KOPT-K1 (cell line): ENCODE results near the gene TMEM182.

Source experiments
- H3K27ac ChIP-seq: fragments of 200-600 bp; sonication (generic); 2 replicates; pipeline ENCODE4 v1.5.1; 2016; ENCODE audit warnings: antibody characterized with exemption, mild to moderate bottlenecking, low read depth, low read length; ENCODE audit not compliant: poor library complexity, severe bottlenecking
- H3K36me3 ChIP-seq: fragments of 200-600 bp; sonication (generic); 2 replicates; pipeline ENCODE4 v1.5.1; 2017; ENCODE audit warnings: antibody characterized with exemption, mild to moderate bottlenecking, low read length, moderate library complexity; ENCODE audit not compliant: insufficient read depth
- H3K9me3 ChIP-seq: fragments of 200-600 bp; sonication (generic); 2 replicates; pipeline ENCODE4 v1.5.1; 2017; ENCODE audit warnings: antibody characterized with exemption, low read length, mild to moderate bottlenecking; ENCODE audit not compliant: insufficient read depth, poor library complexity, severe bottlenecking

The TMEM182 gene, protein sequence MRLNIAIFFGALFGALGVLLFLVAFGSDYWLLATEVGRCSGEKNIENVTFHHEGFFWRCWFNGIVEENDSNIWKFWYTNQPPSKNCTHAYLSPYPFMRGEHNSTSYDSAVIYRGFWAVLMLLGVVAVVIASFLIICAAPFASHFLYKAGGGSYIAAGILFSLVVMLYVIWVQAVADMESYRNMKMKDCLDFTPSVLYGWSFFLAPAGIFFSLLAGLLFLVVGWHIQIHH

DNA sequence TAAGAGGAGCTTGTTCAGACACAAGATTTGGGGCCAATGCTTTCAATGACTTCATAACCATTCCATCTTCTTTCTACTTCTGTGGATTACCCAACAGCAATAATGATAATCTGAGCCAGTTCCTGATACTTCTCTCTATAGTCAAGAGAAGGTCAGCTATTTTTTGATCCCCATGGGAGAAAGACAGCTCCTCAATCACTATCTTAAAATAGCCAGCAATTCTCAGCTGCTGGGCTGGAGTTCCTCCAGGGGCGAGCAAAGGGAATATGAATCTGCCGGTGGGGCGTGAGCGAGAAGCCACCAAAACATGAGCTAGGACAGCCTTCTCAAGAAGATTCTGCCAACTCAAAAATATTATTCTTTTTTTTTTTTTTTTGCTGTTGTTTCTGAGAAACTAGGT, at the start of gene TMEM182:
Gene TMEM182 (plus strand): TSS at position 269 of the 400 bp plus-strand sequence. CDS start 187 bp downstream, outside the sequence.
- H3K27ac ChIP-seq, result no peak within 1 kb of the TSS
- no peaks in the 10 kb centered on the region for H3K36me3 ChIP-seq
- no peaks in the 10 kb centered on the region for H3K9me3 ChIP-seq

DNA sequence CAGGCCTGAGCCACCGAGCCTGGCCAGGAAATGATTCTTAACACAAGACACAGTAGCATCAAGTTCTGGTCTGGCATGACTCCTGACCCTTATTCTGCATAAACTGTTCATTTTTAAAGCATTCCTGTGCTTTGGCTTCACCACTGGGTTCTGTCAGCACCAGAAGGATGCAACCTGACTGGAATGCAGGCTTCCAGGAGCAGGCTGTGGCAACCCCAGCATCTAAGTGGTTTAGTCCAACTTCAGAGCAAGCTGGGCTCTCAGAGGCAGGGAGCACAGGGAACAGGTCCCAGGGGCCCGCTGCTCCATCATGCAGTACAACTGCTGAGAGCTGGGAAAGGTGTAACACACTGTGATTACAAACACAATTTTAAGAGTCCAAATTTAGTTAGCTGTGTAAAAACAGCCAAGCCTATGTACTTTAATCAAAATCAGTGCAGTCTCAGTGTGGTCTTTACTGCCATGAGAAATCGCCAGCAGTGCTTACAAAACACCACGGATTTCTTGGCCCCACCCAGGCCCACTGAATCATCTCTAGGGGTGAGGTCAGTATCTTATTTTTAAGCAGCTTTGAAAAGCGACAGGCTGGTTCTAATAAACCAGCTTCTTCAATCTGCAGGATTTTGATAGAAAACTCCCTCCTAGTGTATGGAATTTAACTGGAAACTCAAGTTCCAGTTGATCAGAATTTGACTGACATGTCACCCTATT, 44.4 kb upstream of the TMEM182 start:
- peaks cover 61% of the 10 kb centered on the region for H3K36me3 ChIP-seq
- no peaks in the 10 kb centered on the region for H3K9me3 ChIP-seq
- H3K27ac ChIP-seq, result no peak overlapping the region

DNA sequence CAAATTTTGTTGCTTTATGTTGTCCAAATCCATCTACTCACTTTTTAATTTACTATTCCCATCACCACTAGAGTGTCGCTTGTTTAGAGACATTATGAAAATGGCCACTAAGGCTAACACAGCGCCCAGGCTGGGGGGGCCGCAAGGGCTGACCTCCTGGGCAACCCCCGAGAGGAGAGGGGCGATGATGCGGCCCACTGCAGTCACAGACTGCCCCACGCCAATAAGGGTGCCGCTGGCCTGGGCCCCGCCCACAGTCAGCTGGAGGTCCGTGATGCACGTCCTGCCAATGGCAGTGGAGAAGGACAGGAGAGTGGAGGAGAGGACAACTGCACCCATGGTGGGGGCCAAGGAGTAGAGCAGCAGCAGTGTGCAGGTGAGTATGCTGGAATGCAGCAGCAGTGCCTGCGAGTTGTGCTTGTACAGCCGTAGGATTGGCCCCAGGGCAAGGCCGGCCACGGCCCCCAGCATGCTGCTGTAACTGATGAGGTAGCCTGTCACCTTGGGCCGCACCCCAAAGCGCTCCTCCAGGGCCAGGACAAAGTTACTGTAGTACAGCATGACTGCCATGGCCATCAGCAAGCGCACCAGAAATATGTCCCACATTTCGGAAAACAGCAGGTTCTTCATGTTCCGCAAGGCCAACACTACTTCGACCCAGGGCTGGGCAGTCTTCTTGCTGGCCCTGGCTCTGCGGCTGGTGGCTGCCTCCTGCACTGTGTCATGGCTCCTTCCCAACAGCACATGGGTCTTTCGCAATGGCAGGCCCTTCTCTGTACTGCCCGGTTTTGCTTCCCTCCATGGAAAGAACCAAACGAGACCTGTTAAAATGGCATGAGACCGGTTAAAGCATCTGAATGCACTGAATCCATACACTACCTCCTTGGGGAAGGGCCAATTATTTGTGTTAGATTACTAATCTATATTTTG, 43.2 kb upstream of the TMEM182 start:
- H3K36me3 ChIP-seq, result peaks cover 73% of the 10 kb centered on the region
- no peaks in the 10 kb centered on the region for H3K9me3 ChIP-seq
- H3K27ac ChIP-seq, result no peak overlapping the region

DNA sequence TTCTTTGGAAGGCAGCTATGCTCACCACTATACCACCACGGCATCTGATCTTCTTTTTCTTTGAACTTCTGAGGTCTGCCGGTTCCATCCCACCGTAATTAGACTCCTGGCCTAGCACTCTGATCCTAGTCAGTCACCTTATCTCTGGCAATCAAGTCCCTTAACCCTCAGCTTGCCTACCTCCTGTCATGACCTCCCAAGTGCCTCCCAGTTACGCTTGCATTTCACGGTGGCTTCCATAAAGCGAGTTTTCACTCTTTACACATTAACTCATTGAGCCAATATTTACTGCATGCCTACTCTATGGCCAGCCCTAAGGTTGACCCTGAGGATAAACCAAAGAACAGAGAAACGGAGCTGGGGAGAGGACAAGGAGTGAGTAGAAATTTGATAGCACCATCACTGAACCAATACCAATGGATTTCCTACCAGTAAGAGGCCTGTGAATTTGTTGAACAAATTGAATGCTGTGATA, 37.8 kb upstream of the TMEM182 start:
- Histone ChIP-seq H3K9me3 (no peaks in the 10 kb centered on the region), H3K36me3 (peaks cover 91% of the 10 kb centered on the region), H3K27ac (no peak overlapping the region)

DNA sequence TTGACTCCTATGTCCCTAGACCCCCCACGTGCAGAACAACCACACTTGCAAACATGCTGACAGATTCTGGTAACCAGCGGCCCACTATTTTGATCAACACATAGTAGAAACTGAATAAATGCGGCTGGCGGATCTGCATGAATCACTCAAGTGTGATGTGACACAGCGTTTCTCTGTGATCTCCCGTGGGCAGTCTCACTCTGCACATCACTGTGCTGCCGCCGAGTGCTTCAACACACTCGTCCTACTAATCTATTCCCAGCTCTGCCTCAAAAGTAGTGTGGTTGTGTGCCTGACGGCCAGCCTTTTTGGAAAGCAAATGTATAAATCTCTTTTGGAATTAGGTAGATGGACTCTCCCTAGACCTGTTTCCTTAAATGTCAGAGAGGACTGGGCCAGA, 37.3 kb upstream of the TMEM182 start:
- H3K9me3 ChIP-seq, result no peaks in the 10 kb centered on the region
- H3K36me3 ChIP-seq, result peaks cover 90% of the 10 kb centered on the region
- no peak overlapping the region for H3K27ac ChIP-seq

DNA sequence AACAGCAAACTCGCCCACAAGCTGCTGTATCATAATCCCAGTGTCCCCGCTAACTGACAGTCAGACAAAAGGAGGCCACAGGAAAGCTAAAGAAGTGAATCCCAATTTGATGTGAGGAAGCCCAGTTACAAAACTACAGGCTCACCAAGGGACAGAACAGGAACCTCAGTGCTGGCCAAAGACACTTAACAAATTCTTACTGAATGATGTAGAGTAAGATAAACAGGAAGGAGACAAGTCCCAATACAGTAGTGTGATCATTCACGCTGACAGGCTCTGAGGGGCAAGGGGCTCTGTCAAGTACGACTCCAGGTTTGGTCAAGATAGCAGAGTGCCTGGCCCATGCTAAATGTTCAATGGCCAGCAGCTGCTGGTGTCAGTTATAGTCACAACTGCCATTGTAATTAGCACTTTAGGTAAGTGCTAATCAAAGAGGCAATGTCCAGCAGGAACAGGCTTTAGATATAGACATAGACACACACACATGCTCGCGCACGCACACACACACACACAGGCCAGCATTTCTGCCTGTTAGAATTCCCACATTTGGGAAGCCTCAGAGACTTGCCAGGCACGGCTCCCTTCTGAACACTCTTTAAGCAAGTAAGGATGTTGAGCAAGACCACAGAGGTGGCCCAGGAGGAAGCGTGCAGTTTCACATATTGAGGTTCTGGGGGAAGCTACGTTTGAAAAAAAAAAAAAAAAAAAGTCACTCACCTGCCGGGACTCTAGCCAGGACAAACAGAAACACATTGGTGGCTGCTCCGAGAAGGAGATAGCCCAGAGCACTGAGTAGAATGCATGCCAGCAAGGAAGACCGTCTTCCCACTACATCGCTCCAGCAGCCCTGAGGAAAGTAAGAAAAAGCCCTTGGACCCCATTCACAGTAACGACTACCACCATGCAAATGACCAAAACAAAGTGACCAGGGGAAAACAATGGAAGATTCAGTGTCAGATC, 35.4 kb upstream of the TMEM182 start:
- H3K9me3 ChIP-seq, result no peaks in the 10 kb centered on the region
- no peak overlapping the region for H3K27ac ChIP-seq
- peaks cover 88% of the 10 kb centered on the region for H3K36me3 ChIP-seq

DNA sequence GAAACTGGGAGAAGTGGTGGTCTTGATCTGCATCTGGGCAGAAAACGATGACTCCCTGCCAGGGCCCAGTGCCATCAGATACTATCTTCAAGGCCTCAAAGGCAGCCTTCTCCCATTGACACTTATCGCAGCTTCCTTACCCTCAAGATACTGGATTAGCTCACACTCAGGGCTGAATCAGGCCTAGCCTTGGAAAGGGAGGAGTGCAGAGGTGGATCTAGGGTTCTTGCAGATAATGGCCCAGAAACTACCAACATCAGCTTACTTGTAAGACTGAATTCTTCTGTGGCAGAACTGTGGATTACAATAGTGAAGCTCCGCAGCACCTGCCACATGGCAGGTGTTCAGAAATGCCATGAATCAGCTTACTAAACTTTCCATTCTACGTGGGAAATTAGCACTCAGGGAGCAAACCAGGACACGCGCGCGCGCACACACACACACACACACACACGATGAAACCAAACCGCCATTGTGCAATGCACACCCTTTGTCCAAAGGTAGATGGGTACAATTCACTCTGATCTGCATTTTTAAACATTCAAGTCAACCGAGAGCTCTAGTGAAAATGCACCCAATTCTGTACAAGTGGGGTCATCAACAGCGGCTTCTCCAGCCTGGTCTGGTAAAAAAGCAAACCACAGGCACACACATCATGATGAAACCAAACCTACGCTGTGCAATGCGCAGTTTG, 26.3 kb upstream of the TMEM182 start:
- H3K27ac ChIP-seq, result no peak overlapping the region
- peaks cover 22% of the 10 kb centered on the region for H3K36me3 ChIP-seq
- H3K9me3 ChIP-seq, result no peaks in the 10 kb centered on the region

DNA sequence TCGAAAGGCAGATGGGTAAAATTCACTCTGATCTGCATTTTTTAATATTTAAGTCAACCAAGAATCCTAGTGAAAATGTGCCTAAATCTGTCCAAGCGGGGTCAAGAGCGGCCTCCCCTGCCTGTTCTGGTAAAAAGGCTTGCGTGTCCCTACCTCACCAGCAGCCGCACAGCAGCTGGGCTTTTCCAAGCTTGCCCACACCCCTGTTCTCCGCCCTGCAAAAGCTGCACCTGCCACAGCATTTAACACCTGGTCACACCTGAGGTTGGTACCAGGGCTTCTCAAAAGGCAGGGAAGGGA, 25.8 kb upstream of the TMEM182 start:
- no peaks in the 10 kb centered on the region for H3K9me3 ChIP-seq
- peaks cover 17% of the 10 kb centered on the region for H3K36me3 ChIP-seq
- H3K27ac ChIP-seq, result peak overlapping the region; percentile 66

DNA sequence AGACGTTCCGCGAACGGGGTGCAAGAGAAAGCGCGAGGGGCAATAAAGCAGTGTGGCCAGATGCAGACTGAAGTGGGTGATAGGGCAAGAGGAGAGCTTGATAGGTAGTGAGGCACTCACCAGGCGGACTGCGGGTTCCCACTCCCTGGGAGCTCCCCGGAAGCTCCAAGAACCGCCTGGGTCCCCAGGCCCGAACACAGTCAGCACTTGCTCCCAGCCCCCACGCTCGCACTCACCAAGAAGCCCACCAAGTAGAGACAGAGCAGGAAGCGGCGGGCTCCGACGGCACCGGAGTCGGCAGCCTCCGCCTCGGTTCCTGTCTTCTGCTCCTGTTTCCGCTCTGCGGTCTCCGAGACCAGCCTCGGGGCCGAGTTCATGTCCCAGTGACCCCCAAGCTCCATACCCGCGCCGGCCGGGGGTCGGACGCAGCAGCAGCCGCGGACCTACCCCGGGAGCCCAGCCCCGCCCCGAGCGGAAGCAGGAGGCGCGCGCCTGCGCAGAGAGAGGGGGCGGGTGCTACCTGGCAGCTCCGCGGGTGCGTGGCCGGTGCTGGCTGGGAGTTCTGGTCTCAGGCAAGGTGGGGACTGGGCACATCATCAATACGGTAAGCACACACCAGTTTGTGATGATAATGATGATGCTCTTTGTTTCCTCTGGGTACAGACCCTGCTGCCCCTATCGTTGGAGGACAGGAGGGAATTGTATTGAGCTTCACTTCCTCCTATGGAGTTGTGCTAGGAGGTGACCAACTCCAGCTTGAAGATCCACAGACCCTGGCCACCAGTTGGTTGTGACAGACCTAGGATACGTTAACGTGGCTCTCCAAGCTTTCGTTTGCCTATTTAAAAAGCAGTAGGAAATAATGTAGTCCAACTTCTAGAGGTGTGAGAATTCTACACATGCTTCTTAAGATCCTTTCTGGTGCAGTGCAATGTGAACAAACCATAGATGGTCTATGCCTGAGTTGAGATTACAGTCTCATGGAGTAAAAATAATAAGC, 25.1 kb upstream of the TMEM182 start:
- Histone ChIP-seq H3K36me3 (peaks cover 10% of the 10 kb centered on the region), H3K27ac (peak overlapping the region; percentile 66), H3K9me3 (no peaks in the 10 kb centered on the region)

DNA sequence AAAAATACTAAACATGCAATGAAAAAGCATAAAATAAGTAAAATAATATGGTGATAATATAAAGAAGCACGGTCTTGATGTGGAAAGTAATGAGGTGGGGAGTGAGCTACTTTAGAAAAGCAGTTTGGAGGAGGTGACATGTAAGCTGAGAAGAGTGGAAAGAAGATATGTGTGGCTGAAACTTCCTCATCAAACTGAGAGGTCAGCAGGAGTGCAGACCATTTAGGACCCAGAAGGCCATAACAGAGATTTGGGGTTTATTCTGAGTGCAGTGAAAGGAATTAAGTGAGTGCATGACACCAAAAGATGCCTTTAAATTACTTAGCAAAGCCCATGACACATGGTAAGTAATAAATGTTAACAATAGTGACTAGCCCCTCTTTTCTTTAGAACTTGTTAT, 24.4 kb upstream of the TMEM182 start:
- Histone ChIP-seq H3K36me3 (0 out of 2 replicates have a peak, but pooled peaks cover 5% of the 10 kb centered on the region), H3K27ac (no peak overlapping the region), H3K9me3 (no peaks in the 10 kb centered on the region)

DNA sequence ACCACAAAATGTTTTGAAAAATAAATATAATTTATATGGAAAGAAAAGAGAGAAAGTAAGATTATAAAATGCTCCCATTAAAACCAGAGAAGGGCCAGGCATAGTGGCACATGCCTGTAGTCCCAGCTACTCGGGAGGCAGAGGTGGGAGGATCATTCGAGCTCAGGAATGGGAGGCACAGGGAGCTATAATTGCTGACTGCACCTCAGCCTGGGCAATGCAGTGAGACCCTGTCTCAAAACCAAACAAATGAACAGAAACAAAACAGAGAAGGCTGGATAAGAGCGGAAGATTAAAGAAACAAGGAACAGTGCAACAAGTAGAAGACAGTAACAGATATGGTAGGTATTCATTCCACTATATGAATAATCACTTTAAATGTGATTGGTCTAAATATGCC, 18.6 kb upstream of the TMEM182 start:
- H3K36me3 ChIP-seq, result no peaks in the 10 kb centered on the region
- no peak overlapping the region for H3K27ac ChIP-seq
- H3K9me3 ChIP-seq, result peaks cover 3% of the 10 kb centered on the region

DNA sequence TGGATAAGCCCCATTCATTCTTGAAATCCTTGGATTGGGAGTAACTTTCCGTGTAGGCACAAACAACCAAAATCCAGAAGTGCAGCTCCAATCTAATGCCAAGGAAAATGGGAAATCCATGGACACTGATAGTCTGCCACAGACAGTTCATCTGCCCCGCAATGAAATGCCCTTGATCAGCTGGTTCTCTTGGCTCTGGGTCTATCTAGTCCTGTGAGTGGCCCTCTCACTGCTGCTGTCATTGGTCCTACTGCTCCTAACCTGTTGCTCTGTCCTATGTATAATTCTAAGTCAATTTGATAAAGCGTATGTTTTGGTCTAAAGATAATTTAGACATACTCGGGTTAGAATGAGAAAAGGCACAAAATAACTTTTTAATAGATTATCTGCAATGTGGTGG, 13.7 kb upstream of the TMEM182 start:
- Histone ChIP-seq H3K36me3 (no peaks in the 10 kb centered on the region), H3K27ac (no peak overlapping the region), H3K9me3 (peaks cover 3% of the 10 kb centered on the region)

DNA sequence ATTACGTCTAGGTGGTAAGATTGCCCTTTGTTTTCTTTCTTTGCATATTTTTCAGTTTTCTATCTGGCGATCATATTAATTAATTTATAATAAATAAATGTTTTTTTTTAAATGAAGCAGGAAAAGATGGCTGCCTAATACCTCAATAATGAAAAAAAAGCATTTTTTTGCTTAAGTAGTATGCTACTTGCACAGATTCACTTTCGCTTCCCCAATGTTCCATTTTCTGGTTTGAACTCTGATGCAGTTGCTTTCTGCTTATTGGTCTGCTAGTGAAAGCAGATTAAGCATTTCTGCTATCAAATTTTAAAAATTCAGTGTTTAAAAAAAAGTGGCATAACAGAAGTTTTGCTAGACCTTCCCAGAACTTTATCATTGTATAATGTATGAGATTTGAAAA, 11.9 kb upstream of the TMEM182 start:
- Histone ChIP-seq H3K27ac (no peak overlapping the region), H3K9me3 (peaks cover 3% of the 10 kb centered on the region), H3K36me3 (no peaks in the 10 kb centered on the region)
